HepG2 (cell line): ENCODE measurements around the gene C2orf49. TPM values are rescaled to one million over a fixed set of nuclear protein-coding genes. Genes with fewer than 3 reads are reported as not detected.

Experiments used
- AHDC1 ChIP-seq: sonication (generic); formaldehyde crosslinking; IDR thresholded peaks from 2 replicates; pipeline ENCODE4 v1.5.1; 2020; ENCODE audit warnings: mild to moderate bottlenecking, missing genetic modification reagents, borderline replicate concordance
- AHR ChIP-seq: IDR thresholded peaks from 2 replicates; pipeline ENCODE4 v1.6.1; 2018; ENCODE audit warnings: missing genetic modification reagents, missing compliant biosample characterization
- BATF2 ChIP-seq: sonication (generic); formaldehyde crosslinking; IDR thresholded peaks from 2 replicates; pipeline ENCODE4 v1.8.0; 2022; ENCODE audit warnings: mild to moderate bottlenecking, missing genetic modification reagents, moderate library complexity
- DPF2 ChIP-seq: sonication (generic); formaldehyde crosslinking; IDR thresholded peaks from 2 replicates; pipeline ENCODE4 v1.4.0; 2020; ENCODE audit warnings: mild to moderate bottlenecking, low read depth, missing genetic modification reagents, borderline replicate concordance
- ETV6 ChIP-seq: sonication (generic); formaldehyde crosslinking; conservative IDR thresholded peaks from 2 replicates; pipeline ENCODE4 v1.4.0; 2020; ENCODE audit warnings: missing genetic modification reagents
- IRX3 ChIP-seq: sonication (generic); formaldehyde crosslinking; IDR thresholded peaks from 2 replicates; pipeline ENCODE4 v1.8.1; 2023; ENCODE audit warnings: mild to moderate bottlenecking, low read depth, missing genetic modification reagents, borderline replicate concordance
- MXD3 ChIP-seq: IDR thresholded peaks from 2 replicates; pipeline ENCODE4 v1.6.1; 2016; ENCODE audit warnings: mild to moderate bottlenecking, missing biosample characterization, missing genetic modification reagents
- PLRG1 ChIP-seq: fragments of 450-650 bp; conservative IDR thresholded peaks from 2 replicates; pipeline ENCODE4 v1.6.1; 2016
- THAP11 ChIP-seq: IDR thresholded peaks from 2 replicates; pipeline ENCODE4 v1.6.1; 2016; ENCODE audit warnings: missing biosample characterization, missing genetic modification reagents
- ZFX ChIP-seq: sonication (generic); formaldehyde crosslinking; IDR thresholded peaks from 2 replicates; pipeline ENCODE4 v1.4.0; 2020; ENCODE audit warnings: mild to moderate bottlenecking, low read depth, missing genetic modification reagents, moderate library complexity
- ZNF136 ChIP-seq: sonication (generic); formaldehyde crosslinking; IDR thresholded peaks from 2 replicates; pipeline ENCODE4 v1.8.1; 2022; ENCODE audit warnings: low read depth, mild to moderate bottlenecking, moderate library complexity, missing genetic modification reagents
- ZNF142 ChIP-seq: sonication (generic); formaldehyde crosslinking; IDR thresholded peaks from 2 replicates; pipeline ENCODE4 v1.4.0; 2020; ENCODE audit warnings: missing genetic modification reagents
- ZNF253 ChIP-seq: sonication (generic); formaldehyde crosslinking; IDR thresholded peaks from 2 replicates; pipeline ENCODE4 v1.8.0; 2022; ENCODE audit warnings: mild to moderate bottlenecking, missing genetic modification reagents, borderline replicate concordance
- ZNF333 ChIP-seq: sonication (generic); formaldehyde crosslinking; IDR thresholded peaks from 2 replicates; pipeline ENCODE4 v1.4.0; 2020; ENCODE audit warnings: mild to moderate bottlenecking, missing genetic modification reagents, borderline replicate concordance
- ZNF746 ChIP-seq: sonication (generic); formaldehyde crosslinking; IDR thresholded peaks from 2 replicates; pipeline ENCODE4 v1.8.0; 2022; ENCODE audit warnings: mild to moderate bottlenecking, missing genetic modification reagents
- polyA plus RNA-seq, 8 experiments: library from polyadenylated mRNA; depleted of rRNA in 3 of 8; stranded (reverse) in 7 of 8; unstranded in 1 of 8; fragments of >200 nt; fragmentation: Illumina TruSeq in 4 of 8; extraction: Trizol in 4 of 8; gene quantifications; 2 replicates each; pipeline versions ENCODE4 v1.2.1 to v1.2.3, GENCODE V29; 2011 to 2016; ENCODE audit warnings: low read depth in 4 of 8, missing spikeins in 1 of 8, mixed read lengths in 1 of 8; ENCODE audit not compliant: insufficient read depth in 1 of 8
- total RNA-seq, 5 experiments: library from RNA; depleted of rRNA; stranded (reverse); fragments of >200 nt; fragmentation: Illumina TruSeq; extraction: Trizol; gene quantifications; 2 replicates each; pipeline ENCODE4 v1.2.3, GENCODE V29; 2016; ENCODE audit warnings: low read depth in 1 of 5

C2orf49 gene
- total and polyA plus RNA-seq, 2 of the 13 experiments (the other 11 are each of a cell fraction or from before 2014, with no cell fraction given), result 24.7 to 28.8 TPM

- peak; percentile 77; the same call in 1 of the 2 replicates for TF ChIP-seq AHDC1 (CRISPR knock-in tag)
- TF ChIP-seq THAP11, result peak; percentile 47; the same call in 1 of the 2 replicates
- TF ChIP-seq ZFX, result 0 out of 2 replicates have a peak, but pooled peaks have one; percentile 30
- TF ChIP-seq PLRG1, result no peak
- no peak for TF ChIP-seq MXD3 (CRISPR knock-in tag)
- TF ChIP-seq BATF2 (CRISPR knock-in tag), result no peak
- no peak for TF ChIP-seq ZNF142 (CRISPR knock-in tag)
- no peak for TF ChIP-seq AHR (CRISPR knock-in tag)
- TF ChIP-seq ZNF136 (CRISPR knock-in tag), result no peak
- TF ChIP-seq ZNF746 (CRISPR knock-in tag), result no peak
- 0 out of 2 replicates have a peak, but pooled peaks have one; percentile 32 for TF ChIP-seq DPF2 (CRISPR knock-in tag)
- TF ChIP-seq ETV6, result no peak
- TF ChIP-seq ZNF333 (CRISPR knock-in tag), result no peak
- no peak for TF ChIP-seq IRX3 (CRISPR knock-in tag)
- no peak for TF ChIP-seq ZNF253 (CRISPR knock-in tag)
Observed at GRCh38 chr2:105394951-105395611, 57.7 kb downstream of the C2orf49 start (continued).
